Esophagus squamous epithelium (tissue), 4 donors: ENCODE measurements around the gene DNAJC1.

Source experiments
- POLR2A ChIP-seq, 4 donors: fragments of 450-650 bp; IDR thresholded peaks; one replicate each; pipeline ENCODE4 v1.6.1; 2017; ENCODE audit warnings: antibody characterized with exemption in 4 of 4, mild to moderate bottlenecking in 4 of 4, moderate library complexity in 3 of 4
- TF ChIP-seq, protein P1 (sequence below), 6 experiments: fragments of 450-650 bp in 4 of 6; fragments of 200-600 bp in 2 of 6; sonication (generic) in 2 of 6; IDR thresholded peaks; one replicate each; pipeline ENCODE4 v1.5.1; 2016 to 2019; ENCODE audit warnings: antibody characterized with exemption in 6 of 6, mild to moderate bottlenecking in 4 of 6, moderate library complexity in 4 of 6

DNA sequence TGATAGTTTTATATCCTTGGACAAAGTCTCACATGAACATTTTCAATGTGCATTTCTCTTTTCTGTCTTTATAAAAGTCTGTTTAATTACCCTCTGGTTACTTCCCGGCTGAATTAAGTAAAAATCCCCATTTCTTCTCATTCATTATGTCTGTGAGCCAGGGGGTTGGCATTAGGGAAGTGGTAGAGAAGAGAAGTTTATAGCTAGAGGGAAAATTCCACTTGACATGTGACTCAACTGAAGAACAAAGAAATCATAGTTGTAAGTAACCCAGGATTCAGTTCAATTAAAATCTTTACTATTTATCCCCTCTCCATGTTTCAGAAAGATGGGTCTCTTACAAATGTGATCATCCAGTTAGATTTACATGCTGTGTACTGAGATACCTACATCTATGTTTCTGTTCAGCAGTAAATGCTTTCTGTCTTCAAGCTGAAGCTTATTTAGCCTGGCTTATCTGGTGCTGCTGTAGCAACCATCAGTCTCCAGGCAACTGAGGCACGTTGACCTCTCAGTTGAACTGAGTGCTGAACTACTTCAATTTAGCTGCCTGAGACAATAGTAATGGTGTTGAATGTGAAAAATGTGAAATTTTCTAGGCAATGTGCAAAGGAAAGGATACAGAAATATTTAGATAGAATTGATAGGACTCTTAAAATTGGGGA lies 287.9 kb downstream of the DNAJC1 start:
- TF ChIP-seq, protein P1, sequence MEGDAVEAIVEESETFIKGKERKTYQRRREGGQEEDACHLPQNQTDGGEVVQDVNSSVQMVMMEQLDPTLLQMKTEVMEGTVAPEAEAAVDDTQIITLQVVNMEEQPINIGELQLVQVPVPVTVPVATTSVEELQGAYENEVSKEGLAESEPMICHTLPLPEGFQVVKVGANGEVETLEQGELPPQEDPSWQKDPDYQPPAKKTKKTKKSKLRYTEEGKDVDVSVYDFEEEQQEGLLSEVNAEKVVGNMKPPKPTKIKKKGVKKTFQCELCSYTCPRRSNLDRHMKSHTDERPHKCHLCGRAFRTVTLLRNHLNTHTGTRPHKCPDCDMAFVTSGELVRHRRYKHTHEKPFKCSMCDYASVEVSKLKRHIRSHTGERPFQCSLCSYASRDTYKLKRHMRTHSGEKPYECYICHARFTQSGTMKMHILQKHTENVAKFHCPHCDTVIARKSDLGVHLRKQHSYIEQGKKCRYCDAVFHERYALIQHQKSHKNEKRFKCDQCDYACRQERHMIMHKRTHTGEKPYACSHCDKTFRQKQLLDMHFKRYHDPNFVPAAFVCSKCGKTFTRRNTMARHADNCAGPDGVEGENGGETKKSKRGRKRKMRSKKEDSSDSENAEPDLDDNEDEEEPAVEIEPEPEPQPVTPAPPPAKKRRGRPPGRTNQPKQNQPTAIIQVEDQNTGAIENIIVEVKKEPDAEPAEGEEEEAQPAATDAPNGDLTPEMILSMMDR (IDR thresholded peaks at IDR 0.05), result no peak
- no peak for TF ChIP-seq POLR2A (IDR thresholded peaks at IDR 0.05)
